HepG2 (cell line): ENCODE data around the gene LHPP. TPM values are rescaled to one million over a fixed set of nuclear protein-coding genes. Genes with fewer than 3 reads are reported as not detected.

Source experiments
- ATAC-seq: fragments of 200-7000 bp; cut with Tn5 transposase; 3 replicates; pipeline ENCODE4 v1.9.1; 2020; ENCODE audit warnings: mild to moderate bottlenecking, moderate library complexity
- BruUV-seq: library from RNA; stranded (reverse); fragments of 400-500 nt; replicated peaks from 2 replicates; lab custom pipeline; 2021; lab: Mats Ljungman, UMichigan
- CTCF ChIA-PET: fragments of 300-600 bp; formaldehyde crosslinking; extraction: SDS; loops from one replicate; lab custom pipeline; 2021; ENCODE audit warnings: low total read pairs, inconsistent platforms, low intra/inter-chr PET ratio; lab: Yijun Ruan, JAX
- POLR2A ChIA-PET: fragments of 350-600 bp; sonication (Branson Sonifier 250); formaldehyde crosslinking; loops from one replicate; lab custom pipeline; 2020; ENCODE audit warnings: antibody characterized with exemption, inconsistent platforms; lab: Yijun Ruan, JAX
- DNase-seq: peaks from one replicate; pipeline ENCODE4 v3.0.0-alpha.2; 2015; ENCODE audit warnings: low spot score
- FAIRE-seq: peaks from 3 replicates; lab custom pipeline; 2011; peaks lifted over from hg19 to GRCh38; lab: Jason Lieb, UNC
- H2AFZ ChIP-seq: one replicate; pipeline ENCODE4 v1.6.1; 2011; ENCODE audit warnings: low read length, inconsistent platforms
- H3K27ac ChIP-seq: fragments of 300-600 bp; 3 replicates; pipeline ENCODE4 v1.8.0; 2011; ENCODE audit warnings: mixed run types, mild to moderate bottlenecking, mixed read lengths, low read length, inconsistent platforms; ENCODE audit not compliant: insufficient read depth; ENCODE audit errors: extremely low read length
- H3K27me3 ChIP-seq, 2 experiments: fragments of 200-600 bp in 1 of 2; 2 replicates in 1 of 2; 3 replicates in 1 of 2; pipeline versions ENCODE4 v1.6.0 to v1.8.0; 2011; ENCODE audit warnings: low read length in 2 of 2, mild to moderate bottlenecking in 2 of 2, moderate library complexity in 2 of 2, inconsistent platforms in 1 of 2; ENCODE audit not compliant: insufficient read depth in 2 of 2, control insufficient read depth in 1 of 2
- H3K36me3 ChIP-seq, 2 experiments: fragments of 200-600 bp in 1 of 2; replicated peaks in 1 of 2; 2 replicates in 1 of 2; 3 replicates in 1 of 2; pipeline versions ENCODE4 v1.5.1 to v1.8.0; 2011; ENCODE audit warnings: low read length in 2 of 2, inconsistent platforms in 1 of 2; ENCODE audit not compliant: insufficient read depth in 2 of 2, control insufficient read depth in 1 of 2
- H3K4me1 ChIP-seq: 2 replicates; pipeline ENCODE4 v1.5.1; 2012; ENCODE audit warnings: low read length, inconsistent platforms; ENCODE audit not compliant: insufficient read depth
- H3K4me2 ChIP-seq: 2 replicates; pipeline ENCODE4 v1.6.0; 2011; ENCODE audit warnings: low read depth, low read length, inconsistent platforms
- H3K4me3 ChIP-seq, 3 experiments: fragments of 200-600 bp in 1 of 3; sonication (generic), shearing (Covaris generic) in 1 of 3; replicated peaks in 1 of 3; 2 replicates each; pipeline ENCODE4 v1.5.1; 2011 to 2016; ENCODE audit warnings: low read length in 3 of 3, inconsistent platforms in 2 of 3, low read depth in 2 of 3, mild to moderate bottlenecking in 2 of 3, control low read depth in 1 of 3, mixed read lengths in 1 of 3; ENCODE audit not compliant: insufficient read depth in 1 of 3
- H3K79me2 ChIP-seq: one replicate; pipeline ENCODE4 v1.6.1; 2011; ENCODE audit warnings: low read length, inconsistent platforms; ENCODE audit not compliant: insufficient read depth
- H3K9ac ChIP-seq: 2 replicates; pipeline ENCODE4 v1.6.0; 2011; ENCODE audit warnings: mild to moderate bottlenecking, low read depth, low read length, inconsistent platforms; ENCODE audit not compliant: insufficient read depth
- H3K9me3 ChIP-seq: 2 replicates; pipeline ENCODE4 v1.5.1; 2012; ENCODE audit warnings: mild to moderate bottlenecking, low read length
- H4K20me1 ChIP-seq: 2 replicates; pipeline ENCODE4 v1.6.0; 2011; ENCODE audit warnings: inconsistent platforms, mild to moderate bottlenecking, low read length, moderate library complexity; ENCODE audit not compliant: insufficient read depth
- AGO1 ChIP-seq: fragments of 200-400 bp; formaldehyde crosslinking; IDR thresholded peaks from 2 replicates; pipeline ENCODE4 v1.6.1; 2017; ENCODE audit warnings: mild to moderate bottlenecking, low read depth, low read length, moderate library complexity; ENCODE audit not compliant: poor library complexity, severe bottlenecking
- CREB1 ChIP-seq, 2 experiments: fragments of 450-650 bp in 1 of 2; IDR thresholded peaks; 2 replicates each; pipeline ENCODE4 v1.6.1; 2016 to 2017; ENCODE audit warnings: control low read depth in 1 of 2, mild to moderate bottlenecking in 1 of 2, missing compliant biosample characterization in 1 of 2, missing genetic modification characterization in 1 of 2
- GABPB1 ChIP-seq: IDR thresholded peaks from 2 replicates; pipeline ENCODE4 v1.6.1; 2016; ENCODE audit warnings: mild to moderate bottlenecking, missing genetic modification reagents, moderate library complexity, missing compliant biosample characterization
- MZF1 ChIP-seq: sonication (generic); formaldehyde crosslinking; IDR thresholded peaks from 2 replicates; pipeline ENCODE4 v1.8.1; 2023; ENCODE audit warnings: mild to moderate bottlenecking, missing genetic modification reagents, borderline replicate concordance
- NFKB2 ChIP-seq: sonication (generic); formaldehyde crosslinking; IDR thresholded peaks from 2 replicates; pipeline ENCODE4 v1.4.0; 2020; ENCODE audit warnings: missing genetic modification reagents, borderline replicate concordance
- ZKSCAN8 ChIP-seq: IDR thresholded peaks from 2 replicates; pipeline ENCODE4 v1.6.1; 2016; ENCODE audit warnings: borderline replicate concordance, missing genetic modification reagents, missing compliant biosample characterization
- ZNF44 ChIP-seq: sonication (generic); formaldehyde crosslinking; IDR thresholded peaks from 2 replicates; pipeline ENCODE4 v1.5.1; 2020; ENCODE audit warnings: mild to moderate bottlenecking, missing genetic modification reagents
- ZNF615 ChIP-seq: sonication (generic); formaldehyde crosslinking; IDR thresholded peaks from 2 replicates; pipeline ENCODE4 v1.5.0; 2020; ENCODE audit warnings: mild to moderate bottlenecking, missing genetic modification reagents, borderline replicate concordance
- ZNF891 ChIP-seq: sonication (generic); formaldehyde crosslinking; IDR thresholded peaks from 2 replicates; pipeline ENCODE4 v1.5.0; 2020; ENCODE audit warnings: mild to moderate bottlenecking, missing genetic modification reagents
- WGBS: methylation state at CpG from one replicate; pipeline ENCODE4 v1.1.6; 2017; ENCODE audit warnings: low lambda C conversion rate; 5-methylcytosine and 5-hydroxymethylcytosine counted together
- in situ Hi-C: cut with HindIII; loops from 2 replicates; pipeline ENCODE4 v1.10.0; 2017; ENCODE audit warnings: low pct_unique_long_range_greater_than_20kb; ENCODE audit not compliant: extremely low pct_ligation_motif_present
- intact Hi-C: fragments of 100-400 bp; cut with micrococcal nuclease; formaldehyde crosslinking; loops from one replicate; pipeline ENCODE4 v1.10.0; 2022; ENCODE audit not compliant: unreplicated experiment
- polyA plus RNA-seq, 8 experiments: library from polyadenylated mRNA; depleted of rRNA in 3 of 8; stranded (reverse) in 7 of 8; unstranded in 1 of 8; fragments of >200 nt; fragmentation: Illumina TruSeq in 4 of 8; extraction: Trizol in 4 of 8; gene quantifications; 2 replicates each; pipeline versions ENCODE4 v1.2.1 to v1.2.3, GENCODE V29; 2011 to 2016; ENCODE audit warnings: low read depth in 4 of 8, missing spikeins in 1 of 8, mixed read lengths in 1 of 8; ENCODE audit not compliant: insufficient read depth in 1 of 8
- total RNA-seq, 5 experiments: library from RNA; depleted of rRNA; stranded (reverse); fragments of >200 nt; fragmentation: Illumina TruSeq; extraction: Trizol; gene quantifications; 2 replicates each; pipeline ENCODE4 v1.2.3, GENCODE V29; 2016; ENCODE audit warnings: low read depth in 1 of 5
- TF ChIP-seq, protein P1 (sequence below): sonication (generic); formaldehyde crosslinking; IDR thresholded peaks from 2 replicates; pipeline ENCODE4 v1.5.0; 2020; ENCODE audit warnings: missing genetic modification reagents

Gene LHPP
- total and polyA plus RNA-seq, 2 of the 13 experiments (the other 11 are each of a cell fraction or from before 2014, with no cell fraction given), result 5.2 to 13.1 TPM

DNA sequence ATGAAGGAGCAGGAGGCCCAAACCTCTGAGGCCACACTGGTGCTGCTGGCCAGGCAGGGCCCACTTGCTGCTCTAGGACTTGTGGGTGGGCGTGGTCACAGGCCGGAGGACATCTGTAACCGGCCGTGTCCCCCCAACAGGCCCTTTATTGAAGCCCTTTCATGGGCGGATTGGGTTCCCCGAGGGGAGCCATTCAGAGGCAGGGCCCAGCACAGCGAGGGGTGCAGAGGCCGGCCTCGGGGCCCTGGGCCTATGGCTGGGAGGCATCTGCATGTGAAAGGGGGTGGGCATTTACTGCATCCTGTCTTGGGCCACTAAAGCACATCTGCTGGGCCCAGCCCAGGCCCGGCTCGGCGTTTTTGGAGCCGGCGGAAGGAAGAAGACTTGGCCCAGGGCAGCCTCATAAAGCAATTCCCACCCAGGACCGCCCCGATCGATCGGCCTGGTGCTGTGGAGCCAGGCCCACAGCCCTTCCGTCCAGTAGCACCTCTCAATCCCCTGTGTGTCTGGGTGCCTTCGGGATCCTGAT, 8.4 kb downstream of the LHPP start:
- ATAC-seq (peak; percentile 8; the same call in 2 of the 3 replicates), FAIRE-seq (no peak), DNase-seq (no peak)
- Histone ChIP-seq H3K4me3 (no peak overlapping the region; a peak in 1 of 6 replicates), H3K9ac (peak overlapping the region; percentile 30; the same call in 1 of the 2 replicates), H3K79me2 (no peaks in the 10 kb centered on the region), H3K9me3 (no peaks in the 10 kb centered on the region), H2AFZ (no peak overlapping the region), H4K20me1 (no peaks in the 10 kb centered on the region), H3K27ac (peak overlapping the region; percentile 77), H3K36me3 (no peaks in the 10 kb centered on the region), H3K4me1 (peaks cover 96% of the 10 kb centered on the region), H3K27me3 (no peaks in the 10 kb centered on the region), H3K4me2 (peak overlapping the region; percentile 78)
- WGBS, result 85% methylated on average over 8 of the region's 20 CpGs
- ChIA-PET CTCF (no interaction called here), POLR2A (interaction anchor here (1.4 kb wide), 1 partner anchor 9 kb away, joined by 3 read pairs; the partner anchor contains the start of gene LHPP)
- in situ Hi-C loops (no loop called here), intact Hi-C loops (loop anchor here (2.0 kb wide), 1 partner anchor 51 kb away; the partner anchor contains the start of gene OAT)
- no TSS peak for BruUV-seq
- peak; percentile 30 for TF ChIP-seq AGO1
- no peak for TF ChIP-seq CREB1 (IDR thresholded peaks at IDR 0.05)
- TF ChIP-seq CREB1 (CRISPR knock-in tag; IDR thresholded peaks at IDR 0.05), result no peak
- TF ChIP-seq, protein P1, sequence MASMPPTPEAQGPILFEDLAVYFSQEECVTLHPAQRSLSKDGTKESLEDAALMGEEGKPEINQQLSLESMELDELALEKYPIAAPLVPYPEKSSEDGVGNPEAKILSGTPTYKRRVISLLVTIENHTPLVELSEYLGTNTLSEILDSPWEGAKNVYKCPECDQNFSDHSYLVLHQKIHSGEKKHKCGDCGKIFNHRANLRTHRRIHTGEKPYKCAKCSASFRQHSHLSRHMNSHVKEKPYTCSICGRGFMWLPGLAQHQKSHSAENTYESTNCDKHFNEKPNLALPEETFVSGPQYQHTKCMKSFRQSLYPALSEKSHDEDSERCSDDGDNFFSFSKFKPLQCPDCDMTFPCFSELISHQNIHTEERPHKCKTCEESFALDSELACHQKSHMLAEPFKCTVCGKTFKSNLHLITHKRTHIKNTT, result no peak
- TF ChIP-seq NFKB2 (CRISPR knock-in tag), result 0 out of 2 replicates have a peak, but pooled peaks have one; percentile 3
- peak; percentile 11; the same call in 1 of the 2 replicates for TF ChIP-seq GABPB1
- no peak for TF ChIP-seq ZKSCAN8
- no peak for TF ChIP-seq ZNF44 (CRISPR knock-in tag)
- TF ChIP-seq ZNF891 (CRISPR knock-in tag), result 0 out of 2 replicates have a peak, but pooled peaks have one; percentile 7
- TF ChIP-seq ZNF615, result no peak
- no peak for TF ChIP-seq MZF1 (CRISPR knock-in tag)
